Measurements from ENCODE around the gene KCNAB1.

DNA sequence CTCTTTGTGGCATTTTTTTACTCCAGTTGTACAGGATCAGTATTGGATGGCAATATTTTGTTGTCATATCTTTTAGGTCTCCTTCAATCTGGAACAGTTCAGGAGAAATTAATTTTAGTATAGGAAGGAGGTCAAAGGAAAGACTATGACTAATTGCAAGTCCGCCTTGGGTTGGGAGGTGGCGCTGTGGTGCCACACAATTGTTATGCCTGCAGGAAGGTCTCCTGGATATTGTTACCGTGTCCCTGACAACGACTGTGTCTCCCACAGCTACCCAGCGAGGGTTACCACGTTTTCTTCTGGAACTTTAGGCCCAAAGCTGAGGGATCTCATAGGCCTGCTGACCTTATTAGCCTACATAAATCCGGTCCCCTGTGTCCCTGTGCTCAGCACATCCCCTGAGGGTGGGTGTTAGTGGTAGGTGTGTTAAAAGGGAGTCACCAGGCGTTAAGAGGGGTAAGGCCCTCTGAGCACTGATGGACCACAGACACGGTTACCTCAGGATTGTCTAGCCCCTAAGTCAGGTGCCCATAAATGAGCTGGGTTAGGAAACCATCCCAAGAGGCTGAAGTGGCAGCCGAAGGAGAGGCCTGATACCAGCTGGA, 31.5 kb downstream of the KCNAB1 start:
- TF ChIP-seq POLR2A (IDR thresholded peaks at IDR 0.05; ENCODE audit: low read length): no peak
- TF ChIP-seq GATA1 (IDR thresholded peaks at IDR 0.05; ENCODE audit: low read depth, low read length): no peak

Data from erythroblast (primary cell).